NCI-H2196 (cell line): ENCODE measurements around the gene PALM.
"Not testable (repeated sequence)": the region's sequence is repeated elsewhere in the genome, so short reads cannot be mapped to it uniquely, and the experiment has no call there.

ENCODE experiments used
- DNase-seq: peaks from one replicate; lab custom pipeline; 2025; ENCODE audit not compliant: unreplicated experiment; lab: John Stamatoyannopoulos, UW

The PALM gene

GRCh38 chr19:703651-704446 lies 4.9 kb upstream of the PALM start:
- DNase-seq: peak; percentile 78

DNA sequence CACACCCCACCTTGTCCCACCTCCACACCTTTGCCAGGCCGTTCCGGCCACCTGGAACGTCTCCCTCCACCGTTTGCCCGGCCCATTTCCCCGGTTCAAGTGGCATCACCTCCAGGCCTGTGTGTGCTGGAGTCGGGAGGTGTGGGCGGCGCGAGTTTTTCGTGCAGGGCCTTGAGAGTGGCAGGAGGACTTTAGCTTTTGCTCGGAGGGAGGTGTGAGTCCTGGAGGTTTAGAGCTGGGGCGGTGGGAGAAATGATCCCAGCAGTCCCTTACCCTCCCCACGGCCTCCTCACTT lies 4.3 kb upstream of the PALM start:
- no peak for DNase-seq

- DNase-seq: no peak
These were observed 645 bp downstream of the PALM start for GRCh38 chr19:709196-709964.

GRCh38 chr19:709965-710571 lies 1.3 kb downstream of the PALM start:
- DNase-seq: no peak

- DNase-seq: no peak
These were observed 2.0 kb downstream of the PALM start for GRCh38 chr19:710767-711166.

- DNase-seq: no peak
These were observed 2.5 kb downstream of the PALM start for GRCh38 chr19:711254-711653.

DNA sequence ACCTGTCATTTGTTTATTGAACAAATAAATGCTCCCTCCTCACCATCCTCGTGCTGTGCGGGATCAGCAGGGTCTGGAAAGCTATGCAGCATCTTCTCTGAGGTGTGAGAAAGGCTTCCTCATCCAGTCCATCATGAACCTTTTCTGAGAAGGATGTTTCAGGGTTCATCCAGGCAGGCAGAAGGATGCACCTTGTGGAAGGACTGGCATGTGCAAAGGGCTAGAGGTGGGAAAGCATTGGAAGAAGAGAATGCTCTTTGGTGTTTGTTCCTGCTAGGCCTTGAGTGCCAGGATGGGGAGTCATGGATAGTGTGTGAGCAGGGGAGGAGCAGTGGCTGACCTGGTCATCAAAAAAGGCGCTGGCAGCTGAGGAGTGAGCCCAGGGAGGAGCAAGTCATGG lies 6.6 kb downstream of the PALM start:
- DNase-seq: no peak

- DNase-seq: no peak
These were observed 9.7 kb downstream of the PALM start for GRCh38 chr19:718251-718951.

DNA sequence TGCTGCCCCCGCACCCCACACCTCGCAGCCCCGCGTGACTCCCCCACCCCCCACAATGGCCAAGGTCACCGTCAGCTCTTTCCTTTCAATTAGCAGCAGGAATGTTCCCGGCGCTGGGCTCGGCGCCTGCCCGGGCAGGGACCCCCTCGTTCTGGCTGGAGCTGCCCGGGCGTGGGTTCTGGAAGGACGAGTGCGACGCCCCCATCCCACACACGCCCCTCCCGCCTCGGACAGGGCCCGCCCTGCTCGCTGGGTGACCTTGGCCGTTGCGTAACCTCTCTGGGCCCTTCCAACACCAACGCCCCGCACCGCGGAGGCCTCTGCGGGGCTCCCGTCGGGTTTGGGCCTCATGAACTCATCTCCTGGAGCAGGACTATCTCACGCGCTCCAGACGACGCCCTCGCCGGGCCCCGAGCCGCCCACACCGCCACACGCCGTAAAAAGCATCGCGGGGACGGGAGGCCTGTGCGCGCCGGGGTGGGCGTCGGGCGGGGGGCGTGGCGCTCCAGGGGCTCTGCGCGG lies 10.3 kb downstream of the PALM start:
- DNase-seq: no peak

- DNase-seq: no peak
These were observed 11.1 kb downstream of the PALM start for GRCh38 chr19:719636-720344.

DNA sequence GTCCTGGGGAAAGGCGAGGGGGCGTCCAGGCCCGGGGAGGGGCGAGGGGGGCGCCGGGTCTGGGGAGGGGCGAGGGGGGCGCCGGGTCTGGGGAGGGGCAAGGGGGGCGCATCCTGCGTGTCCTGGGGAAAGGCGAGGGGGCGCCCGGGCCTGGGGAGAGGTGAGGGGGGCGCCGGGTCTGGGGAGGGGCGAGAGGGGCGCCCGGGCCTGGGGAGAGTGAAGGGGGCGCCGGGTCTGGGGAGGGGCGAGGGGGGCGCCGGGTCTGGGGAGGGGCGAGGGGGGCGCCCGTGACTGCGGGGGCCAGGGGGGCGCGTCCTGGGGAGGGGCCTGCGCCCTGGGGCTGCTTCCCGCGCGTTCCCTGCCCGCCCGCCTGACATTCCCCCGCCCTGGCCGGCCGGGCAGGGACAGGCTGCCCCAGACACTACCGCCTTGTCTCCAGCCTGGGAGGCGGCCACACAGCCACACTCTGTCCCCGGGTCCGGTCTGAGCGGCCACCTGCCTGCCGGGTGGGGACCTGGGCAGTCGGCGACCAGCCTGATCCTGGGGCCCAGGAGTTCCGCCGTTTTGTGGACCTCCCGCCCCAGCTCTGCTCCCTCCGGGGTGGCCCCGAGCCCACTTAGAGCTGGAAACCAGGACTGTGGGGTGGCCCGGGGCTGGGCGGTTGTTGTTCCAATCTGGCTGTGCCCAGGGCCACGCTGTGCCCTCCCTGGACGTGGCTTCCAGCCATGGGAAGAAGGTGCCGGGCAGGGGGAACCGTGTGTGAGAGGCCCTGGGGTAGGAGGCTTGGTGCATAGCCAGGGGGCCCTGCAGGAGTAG lies 11.8 kb downstream of the PALM start:
- no peak for DNase-seq

GRCh38 chr19:722553-723101 lies 13.9 kb downstream of the PALM start:
- DNase-seq: no peak

GRCh38 chr19:723247-723646 lies 14.5 kb downstream of the PALM start:
- DNase-seq: no peak

DNA sequence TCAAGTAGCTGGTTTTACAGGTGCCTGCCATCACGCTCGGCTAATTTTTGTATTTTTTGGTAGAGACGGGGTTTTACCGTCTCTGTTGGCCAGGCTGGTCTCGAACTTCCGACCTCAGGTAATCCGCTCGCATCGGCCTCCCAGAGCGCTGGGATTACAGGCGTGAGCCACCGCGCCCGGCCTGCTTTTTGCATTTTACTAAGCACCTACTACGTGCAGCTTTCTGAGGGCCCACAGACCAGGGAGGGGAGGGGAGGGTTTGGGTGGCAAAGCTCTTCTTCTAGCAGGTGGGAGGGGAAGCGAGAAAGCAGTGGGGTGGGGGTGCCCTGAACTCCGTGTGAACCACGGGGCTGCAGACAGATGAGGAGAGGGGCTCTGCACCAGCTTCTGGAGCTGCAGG lies 15.0 kb downstream of the PALM start:
- no peak for DNase-seq

- no peak for DNase-seq
These were observed 16.8 kb downstream of the PALM start for GRCh38 chr19:725461-726089.

- DNase-seq: no peak
These were observed 18.5 kb downstream of the PALM start for GRCh38 chr19:726993-727956.

GRCh38 chr19:728011-728410 lies 19.3 kb downstream of the PALM start:
- no peak for DNase-seq

- not testable (repeated sequence) for DNase-seq
These were observed 20.8 kb downstream of the PALM start for GRCh38 chr19:729564-729963.
